ENCODE measurements around the gene PNMA8A. TPM values are rescaled to one million over a fixed set of nuclear protein-coding genes. Genes with fewer than 3 reads are reported as not detected.

The PNMA8A gene
- total RNA-seq, 4 donors from 2014 or later = 0.72 to 3.5 (median 1.0) TPM

GRCh38 chr19:46422344-46422743, 49.0 kb downstream of the PNMA8A start:
- DNase-seq (ENCODE audit: low spot score) = no peak
- no peak for TF ChIP-seq CTCF (IDR thresholded peaks at IDR 0.05)
- ATAC-seq (ENCODE audit: low FRiP score) = no peak

- DNase-seq (ENCODE audit: low spot score) (no peak), ATAC-seq (ENCODE audit: low FRiP score) (no peak)
- TF ChIP-seq CTCF (IDR thresholded peaks at IDR 0.05) = no peak
Measured at GRCh38 chr19:46420056-46420455, 51.3 kb downstream of the PNMA8A start.

Other genes starting within 250 kb of the PNMA8A start
- not detected for gene IGFL1, start 241.8 kb downstream of the PNMA8A start, total RNA-seq
- gene HIF3A, start 174.5 kb downstream of the PNMA8A start, total RNA-seq = 100 to 1,000 TPM in 1 of 4 donors, 10 to 100 TPM in 3; 10.3 to 201 (median 17.6) TPM
- gene PPP5C, start 124.5 kb downstream of the PNMA8A start, total RNA-seq = 10 to 100 TPM; 43.2 to 63.8 (median 49.5) TPM
- 1 to 10 TPM; 1.7 to 7.1 (median 5.3) TPM for gene CCDC8, start 58.0 kb downstream of the PNMA8A start, total RNA-seq
- not detected for gene PNMA8C, start 42.6 kb downstream of the PNMA8A start, total RNA-seq
- gene PNMA8B, start 24.3 kb upstream of the PNMA8A start, total RNA-seq = 1 to 10 TPM in 3 of 4 donors, under 1 TPM in 1; 0.93 to 3.0 (median 1.7) TPM
- 100 to 1,000 TPM; 112 to 189 (median 132) TPM for gene CALM3, start 129.8 kb upstream of the PNMA8A start, total RNA-seq
- gene PTGIR, start 153.5 kb upstream of the PNMA8A start, total RNA-seq = 10 to 100 TPM in 1 of 4 donors, 1 to 10 TPM in 3; 4.8 to 10.2 (median 7.9) TPM
- gene GNG8, start 164.6 kb upstream of the PNMA8A start, total RNA-seq = not detected
- gene DACT3, start 189.6 kb upstream of the PNMA8A start, total RNA-seq = under 1 TPM; 0.31 to 0.79 (median 0.52) TPM
- gene PRKD2, start 245.6 kb upstream of the PNMA8A start, total RNA-seq = 10 to 100 TPM; 11.8 to 41.3 (median 19.5) TPM

All from omental fat pad (tissue), 4 donors.